A673 (cell line): ENCODE measurements around the gene SETMAR. TPM values are rescaled to one million over a fixed set of nuclear protein-coding genes. Genes with fewer than 3 reads are reported as not detected.
A peak's percentile ranks its signal among the peaks of the same experiment; 100 is the strongest.

Source experiments
- BruUV-seq: library from RNA; stranded (reverse); fragments of 400-500 nt; replicated peaks from 2 replicates; lab custom pipeline; 2021; lab: Mats Ljungman, UMichigan
- CTCF ChIA-PET: fragments of 300-600 bp; sonication (Branson Sonifier 250); formaldehyde crosslinking; loops from one replicate; lab custom pipeline; 2022; ENCODE audit warnings: antibody characterized with exemption; lab: Charles Lee
- POLR2A ChIA-PET: fragments of 300-600 bp; sonication (Branson Sonifier 250); formaldehyde crosslinking; loops from one replicate; lab custom pipeline; 2022; ENCODE audit warnings: antibody characterized with exemption; ENCODE audit not compliant: low non-redundant PET; lab: Charles Lee
- DNase-seq: peaks from one replicate; pipeline ENCODE4 v3.0.0-alpha.2; 2015; ENCODE audit warnings: low spot score
- H3K27ac ChIP-seq: fragments of 200-600 bp; sonication (generic); 2 replicates; pipeline ENCODE4 v1.5.1; 2016; ENCODE audit warnings: mixed run types, low read depth, mild to moderate bottlenecking, mixed read lengths, antibody characterized with exemption, low read length; ENCODE audit not compliant: poor library complexity, severe bottlenecking
- H3K27me3 ChIP-seq: fragments of 200-600 bp; sonication (generic); replicated peaks from 2 replicates; pipeline ENCODE4 v1.6.1; 2017; ENCODE audit warnings: mixed run types, low read depth, mild to moderate bottlenecking, mixed read lengths, antibody characterized with exemption, low read length; ENCODE audit not compliant: insufficient read depth, poor library complexity
- H3K36me3 ChIP-seq: fragments of 200-600 bp; sonication (generic); 2 replicates; pipeline ENCODE4 v1.6.1; 2016; ENCODE audit warnings: mixed run types, mild to moderate bottlenecking, mixed read lengths, antibody characterized with exemption, low read length; ENCODE audit not compliant: insufficient read depth, poor library complexity, severe bottlenecking
- H3K4me1 ChIP-seq: fragments of 200-600 bp; sonication (generic); 2 replicates; pipeline ENCODE4 v1.6.1; 2017; ENCODE audit warnings: mixed run types, mild to moderate bottlenecking, mixed read lengths, antibody characterized with exemption, low read length; ENCODE audit not compliant: insufficient read depth, poor library complexity, severe bottlenecking
- H3K4me3 ChIP-seq: fragments of 200-600 bp; sonication (generic); 2 replicates; pipeline ENCODE4 v1.5.1; 2016; ENCODE audit warnings: low read depth, mixed run types, mild to moderate bottlenecking, mixed read lengths, low read length; ENCODE audit not compliant: poor library complexity, severe bottlenecking
- H3K9me3 ChIP-seq: fragments of 200-600 bp; sonication (generic); 2 replicates; pipeline ENCODE4 v1.6.1; 2016; ENCODE audit warnings: mixed run types, low read depth, mild to moderate bottlenecking, mixed read lengths, antibody characterized with exemption, low read length; ENCODE audit not compliant: poor library complexity, severe bottlenecking
- EZH2 ChIP-seq: fragments of 200-600 bp; sonication (generic); IDR thresholded peaks from 2 replicates; pipeline ENCODE4 v1.6.1; 2017; ENCODE audit warnings: borderline replicate concordance, low read depth, mild to moderate bottlenecking, mixed read lengths, antibody characterized with exemption, low read length; ENCODE audit not compliant: poor library complexity, severe bottlenecking
- intact Hi-C: fragments of 100-400 bp; cut with micrococcal nuclease; formaldehyde crosslinking; loops from one replicate; pipeline ENCODE4 v1.10.0; 2022; ENCODE audit not compliant: unreplicated experiment
- total RNA-seq: library from RNA; stranded (reverse); gene quantifications from 2 replicates; pipeline ENCODE4 v1.2.3, GENCODE V29; 2021
- TF ChIP-seq, protein P1 (sequence below): fragments of 300-800, 200-600 bp; sonication (generic); conservative IDR thresholded peaks from 2 replicates; pipeline ENCODE4 v1.5.1; 2017; ENCODE audit warnings: low read depth, mild to moderate bottlenecking, antibody characterized with exemption, low read length, moderate library complexity, mixed read lengths

The SETMAR gene
- total RNA-seq, 1 experiment from 2014 or later: 25.8 TPM

DNA sequence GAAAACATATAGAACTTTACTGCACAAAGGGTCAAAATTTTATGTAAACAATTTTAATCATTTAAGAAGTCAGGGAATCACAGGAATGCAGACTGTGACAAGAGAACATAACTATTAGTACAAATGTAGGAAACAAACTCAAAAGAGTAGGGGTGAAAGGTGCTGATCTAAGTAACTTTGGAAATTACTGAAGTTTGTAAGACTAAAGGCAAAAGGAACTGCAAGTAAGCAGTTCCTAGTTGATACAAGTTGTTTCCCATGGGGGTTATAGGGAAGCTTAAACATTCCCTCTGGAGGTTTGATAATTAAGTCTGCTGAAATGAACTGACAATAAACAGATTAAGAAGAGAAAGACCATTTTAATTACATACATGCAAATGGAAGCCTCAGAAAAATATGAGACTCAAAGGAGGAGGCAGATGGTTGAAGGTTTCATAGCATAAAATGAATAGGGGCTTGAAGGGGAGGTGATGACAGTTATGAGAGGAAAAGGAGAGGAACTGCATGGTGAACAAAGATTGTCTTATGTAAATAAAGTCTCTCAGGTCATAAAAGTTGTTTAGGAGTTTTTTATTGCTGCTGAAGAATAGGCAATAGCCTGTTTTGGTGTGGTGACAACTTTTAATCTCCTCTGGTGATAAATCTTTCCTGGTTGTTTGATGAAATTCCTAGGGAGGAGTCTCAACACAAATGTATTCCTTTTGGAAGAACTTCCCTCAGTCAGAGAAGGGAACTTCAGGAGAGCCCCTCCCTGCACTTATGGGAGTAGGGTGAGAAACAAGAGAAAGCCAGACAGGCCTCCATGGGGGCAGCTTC lies 17.1 kb downstream of the SETMAR start:
- H3K4me3 ChIP-seq: no peak overlapping the region
- BruUV-seq: no TSS peak
- no peaks in the 10 kb centered on the region for H3K9me3 ChIP-seq
- H3K27ac ChIP-seq: no peak overlapping the region
- peaks cover 12% of the 10 kb centered on the region for H3K4me1 ChIP-seq
- CTCF ChIA-PET: no interaction called here
- DNase-seq: peak; percentile 21
- TF ChIP-seq EZH2: no peak
- TF ChIP-seq, protein P1, sequence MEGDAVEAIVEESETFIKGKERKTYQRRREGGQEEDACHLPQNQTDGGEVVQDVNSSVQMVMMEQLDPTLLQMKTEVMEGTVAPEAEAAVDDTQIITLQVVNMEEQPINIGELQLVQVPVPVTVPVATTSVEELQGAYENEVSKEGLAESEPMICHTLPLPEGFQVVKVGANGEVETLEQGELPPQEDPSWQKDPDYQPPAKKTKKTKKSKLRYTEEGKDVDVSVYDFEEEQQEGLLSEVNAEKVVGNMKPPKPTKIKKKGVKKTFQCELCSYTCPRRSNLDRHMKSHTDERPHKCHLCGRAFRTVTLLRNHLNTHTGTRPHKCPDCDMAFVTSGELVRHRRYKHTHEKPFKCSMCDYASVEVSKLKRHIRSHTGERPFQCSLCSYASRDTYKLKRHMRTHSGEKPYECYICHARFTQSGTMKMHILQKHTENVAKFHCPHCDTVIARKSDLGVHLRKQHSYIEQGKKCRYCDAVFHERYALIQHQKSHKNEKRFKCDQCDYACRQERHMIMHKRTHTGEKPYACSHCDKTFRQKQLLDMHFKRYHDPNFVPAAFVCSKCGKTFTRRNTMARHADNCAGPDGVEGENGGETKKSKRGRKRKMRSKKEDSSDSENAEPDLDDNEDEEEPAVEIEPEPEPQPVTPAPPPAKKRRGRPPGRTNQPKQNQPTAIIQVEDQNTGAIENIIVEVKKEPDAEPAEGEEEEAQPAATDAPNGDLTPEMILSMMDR: no peak
- H3K36me3 ChIP-seq: peaks cover 8% of the 10 kb centered on the region
- intact Hi-C loops: no loop called here
- no peaks in the 10 kb centered on the region for H3K27me3 ChIP-seq
- POLR2A ChIA-PET: no interaction called here

DNA sequence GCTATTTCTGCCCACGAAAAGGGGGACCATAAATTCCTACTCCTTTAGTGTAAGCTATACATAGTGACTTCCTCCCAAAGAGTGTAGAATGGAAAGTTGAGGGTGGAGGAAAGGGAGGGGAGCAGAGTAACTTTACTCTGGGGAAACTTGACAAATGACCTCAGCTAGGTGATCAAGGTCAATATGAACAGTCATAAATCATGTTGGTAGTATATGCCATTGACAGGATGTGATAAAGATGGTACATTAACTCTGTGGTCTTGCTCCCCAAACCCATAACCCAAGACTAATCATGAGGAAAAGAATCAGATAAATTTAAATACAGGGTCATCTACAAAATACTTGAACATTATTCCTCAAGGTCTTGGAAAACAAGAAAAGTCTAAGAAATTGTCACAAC lies 18.6 kb downstream of the SETMAR start:
- TF ChIP-seq, protein P1: no peak
- no peak for TF ChIP-seq EZH2
- intact Hi-C loops: no loop called here
- ChIA-PET POLR2A (no interaction called here), CTCF (no interaction called here)
- Histone ChIP-seq H3K4me3 (no peak overlapping the region), H3K4me1 (peaks cover 12% of the 10 kb centered on the region), H3K27ac (no peak overlapping the region), H3K9me3 (no peaks in the 10 kb centered on the region), H3K36me3 (peaks cover 8% of the 10 kb centered on the region), H3K27me3 (no peaks in the 10 kb centered on the region)
- BruUV-seq: no TSS peak
- no peak for DNase-seq

DNA sequence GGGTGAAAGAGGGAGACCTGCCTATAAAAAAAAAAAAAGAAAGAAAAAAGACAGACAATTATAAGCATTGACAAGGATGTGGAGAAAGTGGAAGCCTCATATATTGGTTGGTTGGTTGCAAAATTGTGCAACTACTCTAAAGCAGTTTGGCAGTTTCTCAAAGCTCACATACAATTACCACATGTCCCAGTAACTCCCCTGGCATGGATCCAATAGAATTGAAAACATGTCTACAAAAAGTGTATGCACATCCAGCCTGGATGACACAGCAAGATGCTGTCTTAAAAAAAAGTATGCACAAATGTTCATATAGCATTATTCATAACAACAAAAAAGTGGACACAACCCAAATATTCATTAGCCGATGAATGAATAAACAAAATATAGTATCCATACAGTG lies 19.5 kb downstream of the SETMAR start:
- BruUV-seq: no TSS peak
- peak; percentile 50 for DNase-seq
- H3K27ac ChIP-seq: no peak overlapping the region
- ChIA-PET CTCF (no interaction called here), POLR2A (interaction anchor here (0.7 kb wide), 1 partner anchor 202 kb away, joined by 5 read pairs; no protein-coding TSS in a partner anchor)
- H3K4me3 ChIP-seq: no peak overlapping the region
- TF ChIP-seq EZH2: no peak
- TF ChIP-seq, protein P1: no peak
- intact Hi-C loops: no loop called here
- H3K27me3 ChIP-seq: no peaks in the 10 kb centered on the region
- H3K9me3 ChIP-seq: peaks cover 6% of the 10 kb centered on the region
- peaks cover 12% of the 10 kb centered on the region for H3K4me1 ChIP-seq
- peaks cover under 1% of the 10 kb centered on the region for H3K36me3 ChIP-seq
